Measurements from ENCODE around the gene HMGB2.

HMGB2 gene

GRCh38 chr4:173334085-173334890 lies at the start of gene HMGB2:
Gene HMGB2 (minus strand): TSS chr4:173334358. CDS start chr4:173333649, 709 bp downstream.
- intact Hi-C loops (cut with DNase I), result loop anchor here (2.0 kb wide), 1 partner anchor 37 kb away; the partner anchor contains the start of gene SAP30
- peak; percentile 98 to 100 (median 100) for DNase-seq

DNA sequence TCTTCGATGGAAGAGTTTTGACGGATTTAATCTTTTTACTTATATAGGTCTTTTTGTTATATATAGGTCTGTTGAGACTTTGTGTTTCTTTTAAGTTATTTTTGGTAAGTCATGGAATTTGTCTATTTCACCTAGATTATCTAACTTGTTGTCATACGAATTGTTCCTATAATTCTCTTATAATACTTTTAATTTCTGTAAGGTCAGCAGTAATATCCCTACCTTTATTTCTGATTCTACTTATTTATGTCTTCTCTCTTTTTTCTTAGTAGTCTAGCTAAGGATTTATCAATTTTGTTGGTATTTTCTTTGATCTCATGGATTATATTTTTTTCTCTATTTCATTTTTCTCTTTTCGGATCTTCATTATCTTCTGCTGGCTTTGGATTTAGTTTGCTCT lies 48.2 kb upstream of the HMGB2 start:
- DNase-seq, result no peak
- intact Hi-C loops (cut with DNase I), result no loop called here

- DNase-seq, result no peak
- intact Hi-C loops (cut with DNase I), result no loop called here
These were observed 47.5 kb upstream of the HMGB2 start for GRCh38 chr4:173381610-173382009.

- intact Hi-C loops (cut with DNase I), result no loop called here
- DNase-seq, result no peak
These were observed 46.8 kb upstream of the HMGB2 start for GRCh38 chr4:173380987-173381386.

- no peak for DNase-seq
- intact Hi-C loops (cut with DNase I), result no loop called here
These were observed 45.8 kb upstream of the HMGB2 start for GRCh38 chr4:173379929-173380328.

GRCh38 chr4:173374588-173374987 lies 40.4 kb upstream of the HMGB2 start:
- intact Hi-C loops (cut with DNase I), result loop anchor here (5.0 kb wide), 1 partner anchor 38 kb away; no protein-coding TSS in a partner anchor

DNA sequence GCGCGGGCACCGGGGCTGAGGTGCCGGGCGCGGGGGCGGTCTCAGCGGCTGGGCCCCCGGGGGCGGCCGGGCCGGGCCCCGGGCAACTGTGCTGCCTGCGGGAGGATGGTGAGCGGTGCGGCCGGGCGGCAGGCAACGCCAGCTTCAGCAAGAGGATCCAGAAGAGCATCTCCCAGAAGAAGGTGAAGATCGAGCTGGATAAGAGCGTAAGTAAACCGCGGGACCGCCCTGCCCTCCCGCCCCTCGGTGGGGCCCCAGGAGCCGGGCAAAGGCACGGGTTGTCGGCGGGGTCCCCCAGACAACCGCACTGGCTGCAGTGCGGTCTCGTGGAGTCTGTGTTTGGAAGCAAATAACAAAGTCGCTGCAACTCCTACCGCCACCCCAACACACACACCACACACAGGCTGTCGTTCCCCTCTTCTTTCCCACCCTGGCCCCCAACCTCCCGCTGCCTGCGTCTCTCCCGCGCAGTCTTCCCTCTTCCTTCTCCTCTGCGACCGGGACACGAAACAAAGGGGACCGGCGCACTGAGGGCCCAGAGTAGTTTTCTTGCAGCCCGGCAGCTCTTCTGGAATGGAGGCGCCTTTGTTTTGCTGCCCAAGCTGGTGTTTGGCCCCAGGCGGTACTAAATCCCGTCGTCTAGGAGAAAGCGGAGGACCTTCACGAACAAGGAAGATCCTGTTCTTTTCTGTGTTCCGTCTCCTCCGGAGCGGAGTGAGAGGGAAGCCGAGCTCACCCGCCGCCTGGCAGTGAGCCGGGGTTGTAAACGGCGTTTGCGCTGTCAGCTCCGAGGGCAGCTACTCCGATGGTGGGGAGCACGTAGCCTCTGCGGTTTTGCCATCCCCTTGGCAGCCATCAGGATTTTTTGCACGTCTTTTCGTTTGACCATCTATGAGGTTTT lies 37.4 kb upstream of the HMGB2 start:
- DNase-seq, result peak; percentile 50 to 91 (median 83)
- intact Hi-C loops (cut with DNase I), result loop anchor here (2.0 to 5.0 kb wide), 2 partner anchors 37 to 41 kb away; partner anchors contain the start of gene HMGB2

More at GRCh38 chr4:173374588-173374987, 40.4 kb upstream of the HMGB2 start:
- DNase-seq, result no peak

- intact Hi-C loops (cut with DNase I), result loop anchor here (2.0 to 5.0 kb wide), 2 partner anchors 36 to 42 kb away; partner anchors contain the start of gene HMGB2
- DNase-seq, result peak; percentile 93 to 99 (median 97)
These were observed 36.5 kb upstream of the HMGB2 start, which contains the start of gene SAP30 for GRCh38 chr4:173370477-173371291. Gene SAP30 (plus strand): TSS chr4:173370954. CDS start chr4:173371183, 229 bp downstream.

- intact Hi-C loops (cut with DNase I), result loop anchor here (2.0 to 5.0 kb wide), 2 partner anchors 35 to 42 kb away; partner anchors contain the start of gene HMGB2
- DNase-seq, result peak in 30 of 42 donors; percentile 4 to 62 (median 34)
These were observed 35.9 kb upstream of the HMGB2 start for GRCh38 chr4:173370130-173370476.

- intact Hi-C loops (cut with DNase I), result no loop called here
- DNase-seq, result no peak
These were observed 33.8 kb upstream of the HMGB2 start for GRCh38 chr4:173367946-173368345.

DNA sequence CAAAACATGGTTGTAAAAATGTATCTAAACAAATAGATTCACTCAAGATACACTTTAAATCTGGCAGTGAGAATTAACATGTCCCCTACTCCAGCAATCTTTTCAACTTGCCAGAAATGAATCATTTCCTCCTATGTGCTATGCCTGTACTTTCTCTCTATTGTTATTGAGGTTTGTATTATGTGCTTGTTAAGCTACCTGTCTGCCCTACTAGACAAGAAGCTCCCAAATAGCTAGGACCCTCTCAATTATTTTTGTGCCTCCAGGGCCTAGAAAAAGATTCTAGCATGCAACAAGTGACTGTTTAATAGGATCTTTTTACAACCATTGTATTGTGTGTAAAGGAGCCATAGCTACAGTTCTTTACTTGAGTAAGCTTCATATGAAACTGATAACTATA lies 33.1 kb upstream of the HMGB2 start:
- intact Hi-C loops (cut with DNase I), result no loop called here
- DNase-seq, result no peak

GRCh38 chr4:173365359-173365996 lies 31.3 kb upstream of the HMGB2 start:
- intact Hi-C loops (cut with DNase I), result no loop called here
- DNase-seq, result no peak

GRCh38 chr4:173362666-173363065 lies 28.5 kb upstream of the HMGB2 start:
- DNase-seq, result no peak
- intact Hi-C loops (cut with DNase I), result no loop called here

DNA sequence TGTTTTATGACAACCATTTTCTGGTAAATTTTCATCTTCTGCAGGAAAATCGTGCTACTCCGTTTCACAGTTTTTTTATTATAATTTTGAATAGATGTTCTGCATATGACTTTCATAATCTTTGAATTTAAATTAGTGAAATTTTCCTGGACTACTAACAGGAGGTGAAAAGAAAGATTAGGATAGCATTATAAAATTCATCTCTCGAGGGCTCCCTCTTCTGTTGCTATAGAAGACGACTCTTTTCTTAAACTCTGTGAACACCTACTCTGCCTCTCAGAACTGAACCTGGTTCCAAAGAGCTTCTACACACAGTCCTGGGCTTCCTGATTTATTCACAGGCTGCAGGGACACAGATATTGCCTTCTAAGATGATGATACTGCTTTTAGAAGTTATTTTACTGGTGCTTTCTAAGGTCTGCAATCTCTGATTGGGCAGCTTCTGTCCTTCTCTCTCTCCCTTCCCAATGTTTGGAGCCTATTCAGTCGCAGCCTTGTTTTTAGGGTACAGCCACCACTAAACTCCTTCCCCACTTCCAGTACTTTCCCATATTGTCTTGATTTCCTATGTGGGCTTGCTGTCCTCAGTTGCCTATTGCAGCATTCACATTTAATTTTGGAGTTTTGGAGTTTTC lies 26.5 kb upstream of the HMGB2 start:
- intact Hi-C loops (cut with DNase I), result no loop called here
- DNase-seq, result peak in 1 of 42 donors; percentile 14

GRCh38 chr4:173357939-173358338 lies 23.8 kb upstream of the HMGB2 start:
- intact Hi-C loops (cut with DNase I), result no loop called here
- DNase-seq, result no peak

- intact Hi-C loops (cut with DNase I), result no loop called here
- no peak for DNase-seq
These were observed 13.3 kb upstream of the HMGB2 start for GRCh38 chr4:173347467-173347866.

GRCh38 chr4:173346074-173346473 lies 11.9 kb upstream of the HMGB2 start:
- no peak for DNase-seq
- intact Hi-C loops (cut with DNase I), result no loop called here

GRCh38 chr4:173345648-173346047 lies 11.5 kb upstream of the HMGB2 start:
- intact Hi-C loops (cut with DNase I), result no loop called here
- no peak for DNase-seq
